ENCODE results near the gene GRID2. TPM values are rescaled to one million over a fixed set of nuclear protein-coding genes. Genes with fewer than 3 reads are reported as not detected.

GRID2 gene
- total RNA-seq, 1 donor from 2014 or later, result 0.17 TPM

DNA sequence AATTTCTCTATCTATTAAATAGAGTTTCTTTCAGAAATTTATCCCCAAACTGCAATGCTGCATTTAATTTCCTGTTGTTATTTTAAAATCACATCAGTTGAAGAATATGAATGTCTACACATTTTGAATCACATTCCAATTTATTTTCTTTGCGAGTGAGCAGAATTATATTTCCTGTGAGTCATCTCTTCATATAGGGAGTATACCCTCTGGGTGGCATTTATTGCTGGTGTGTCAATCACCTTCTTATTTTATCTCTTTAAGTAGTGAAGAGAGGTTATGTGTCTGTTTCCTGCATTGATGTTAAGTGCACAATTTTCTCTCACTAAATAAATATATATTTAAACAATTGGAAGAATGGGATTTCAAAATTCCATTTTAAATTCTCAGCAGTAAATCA is 1013.8 kb downstream of the GRID2 start:
- H3K79me2 ChIP-seq (ENCODE audit: low read depth), result no peaks in the 10 kb centered on the region
- H3K36me3 ChIP-seq, result no peaks in the 10 kb centered on the region
- Mint-ChIP-seq H3K4me3 (no peak overlapping the region), H3K36me3 (no peaks in the 10 kb centered on the region), H3K4me1 (peaks cover 10% of the 10 kb centered on the region), H3K9me3 (no peaks in the 10 kb centered on the region), H3K27me3 (ENCODE audit: insufficient read depth, low read depth) (peaks cover 2% of the 10 kb centered on the region), H3K27ac (no peak overlapping the region)
- no peak overlapping the region for H3K9ac ChIP-seq
- H3K27ac ChIP-seq, result no peak overlapping the region
- H3K9me3 ChIP-seq (ENCODE audit: low read depth), result no peaks in the 10 kb centered on the region
- H3K4me3 ChIP-seq, result no peak overlapping the region
- no peak overlapping the region for H3K4me2 ChIP-seq
- peaks cover 6% of the 10 kb centered on the region for H3F3A ChIP-seq (ENCODE audit: low read depth)
- no peak for DNase-seq (ENCODE audit: low spot score)
- H2AFZ ChIP-seq (replicated peaks), result no peak overlapping the region
- H4K20me1 ChIP-seq (ENCODE audit: low read depth), result no peaks in the 10 kb centered on the region
- TF ChIP-seq EZH2 (IDR thresholded peaks at IDR 0.05) (no peak), EZH2phosphoT487 (IDR thresholded peaks at IDR 0.05) (no peak)
- TF ChIP-seq, protein P1, sequence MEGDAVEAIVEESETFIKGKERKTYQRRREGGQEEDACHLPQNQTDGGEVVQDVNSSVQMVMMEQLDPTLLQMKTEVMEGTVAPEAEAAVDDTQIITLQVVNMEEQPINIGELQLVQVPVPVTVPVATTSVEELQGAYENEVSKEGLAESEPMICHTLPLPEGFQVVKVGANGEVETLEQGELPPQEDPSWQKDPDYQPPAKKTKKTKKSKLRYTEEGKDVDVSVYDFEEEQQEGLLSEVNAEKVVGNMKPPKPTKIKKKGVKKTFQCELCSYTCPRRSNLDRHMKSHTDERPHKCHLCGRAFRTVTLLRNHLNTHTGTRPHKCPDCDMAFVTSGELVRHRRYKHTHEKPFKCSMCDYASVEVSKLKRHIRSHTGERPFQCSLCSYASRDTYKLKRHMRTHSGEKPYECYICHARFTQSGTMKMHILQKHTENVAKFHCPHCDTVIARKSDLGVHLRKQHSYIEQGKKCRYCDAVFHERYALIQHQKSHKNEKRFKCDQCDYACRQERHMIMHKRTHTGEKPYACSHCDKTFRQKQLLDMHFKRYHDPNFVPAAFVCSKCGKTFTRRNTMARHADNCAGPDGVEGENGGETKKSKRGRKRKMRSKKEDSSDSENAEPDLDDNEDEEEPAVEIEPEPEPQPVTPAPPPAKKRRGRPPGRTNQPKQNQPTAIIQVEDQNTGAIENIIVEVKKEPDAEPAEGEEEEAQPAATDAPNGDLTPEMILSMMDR (IDR thresholded peaks at IDR 0.05), result no peak
- H3K27me3 ChIP-seq, result no peaks in the 10 kb centered on the region
- H3K4me1 ChIP-seq, result peaks cover 26% of the 10 kb centered on the region

DNA sequence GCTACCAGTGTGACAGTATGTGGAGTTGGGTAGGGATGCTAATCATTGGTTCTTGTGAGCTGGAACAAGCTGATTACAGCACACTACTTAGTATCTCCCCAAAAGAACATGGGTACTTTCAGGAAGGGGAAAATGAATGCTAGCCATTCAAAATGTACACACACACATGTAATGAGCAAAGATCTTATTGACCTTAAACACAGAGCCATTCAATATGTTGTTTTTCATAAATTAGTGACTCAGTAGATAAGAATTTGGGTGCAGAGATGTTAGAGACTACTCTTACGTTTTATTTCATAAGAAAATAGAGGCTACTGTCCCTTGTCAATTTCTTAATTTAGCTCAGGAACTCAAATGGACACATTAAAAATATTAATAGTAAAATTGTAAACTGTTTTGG is 1015.3 kb downstream of the GRID2 start:
- TF ChIP-seq EZH2 (IDR thresholded peaks at IDR 0.05) (no peak), EZH2phosphoT487 (IDR thresholded peaks at IDR 0.05) (no peak)
- TF ChIP-seq, protein P1 (IDR thresholded peaks at IDR 0.05), result no peak
- Mint-ChIP-seq H3K9me3 (peaks cover 7% of the 10 kb centered on the region), H3K4me3 (no peak overlapping the region), H3K36me3 (no peaks in the 10 kb centered on the region), H3K27me3 (ENCODE audit: insufficient read depth, low read depth) (peaks cover 3% of the 10 kb centered on the region), H3K4me1 (peaks cover 5% of the 10 kb centered on the region), H3K27ac (no peak overlapping the region)
- no peaks in the 10 kb centered on the region for H4K20me1 ChIP-seq (ENCODE audit: low read depth)
- no peaks in the 10 kb centered on the region for H3F3A ChIP-seq (ENCODE audit: low read depth)
- no peaks in the 10 kb centered on the region for H3K36me3 ChIP-seq
- H2AFZ ChIP-seq (replicated peaks), result no peak overlapping the region
- no peaks in the 10 kb centered on the region for H3K9me3 ChIP-seq (ENCODE audit: low read depth)
- DNase-seq (ENCODE audit: low spot score), result no peak
- no peak overlapping the region for H3K27ac ChIP-seq
- no peak overlapping the region for H3K4me3 ChIP-seq
- H3K4me2 ChIP-seq, result no peak overlapping the region
- no peaks in the 10 kb centered on the region for H3K27me3 ChIP-seq
- no peaks in the 10 kb centered on the region for H3K79me2 ChIP-seq (ENCODE audit: low read depth)
- no peak overlapping the region for H3K9ac ChIP-seq
- H3K4me1 ChIP-seq, result peaks cover 13% of the 10 kb centered on the region

DNA sequence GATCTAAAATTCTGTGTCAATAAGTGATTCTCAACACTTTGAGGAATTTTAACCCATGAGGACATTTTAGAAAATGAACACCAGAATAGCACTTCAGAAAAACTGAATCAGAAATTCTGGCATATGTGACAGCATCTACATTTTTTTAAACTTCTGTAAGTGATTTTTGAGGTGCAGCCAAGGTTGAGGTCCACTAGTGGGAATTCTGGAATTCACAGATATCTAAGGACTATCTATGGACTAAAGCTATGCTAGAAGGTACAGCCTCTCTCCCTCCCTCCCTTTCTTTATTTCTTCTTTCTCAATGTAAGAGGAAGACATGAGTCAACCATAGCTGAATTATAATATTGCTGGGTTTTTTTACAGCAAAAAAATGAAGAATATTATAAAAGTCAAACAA is 1016.6 kb downstream of the GRID2 start:
- Mint-ChIP-seq H3K27me3 (ENCODE audit: insufficient read depth, low read depth) (peaks cover 3% of the 10 kb centered on the region), H3K36me3 (no peaks in the 10 kb centered on the region), H3K27ac (no peak overlapping the region), H3K4me1 (peaks cover 5% of the 10 kb centered on the region), H3K9me3 (peaks cover 9% of the 10 kb centered on the region), H3K4me3 (no peak overlapping the region)
- H3K4me3 ChIP-seq, result no peak overlapping the region
- H3K27me3 ChIP-seq, result no peaks in the 10 kb centered on the region
- H3K9ac ChIP-seq, result no peak overlapping the region
- no peak overlapping the region for H2AFZ ChIP-seq (replicated peaks)
- no peaks in the 10 kb centered on the region for H3K9me3 ChIP-seq (ENCODE audit: low read depth)
- H3K79me2 ChIP-seq (ENCODE audit: low read depth), result no peaks in the 10 kb centered on the region
- peaks cover 13% of the 10 kb centered on the region for H3K4me1 ChIP-seq
- no peaks in the 10 kb centered on the region for H3F3A ChIP-seq (ENCODE audit: low read depth)
- TF ChIP-seq, protein P1 (IDR thresholded peaks at IDR 0.05), result no peak
- TF ChIP-seq EZH2 (IDR thresholded peaks at IDR 0.05), result no peak
- TF ChIP-seq EZH2phosphoT487 (IDR thresholded peaks at IDR 0.05), result no peak
- no peaks in the 10 kb centered on the region for H4K20me1 ChIP-seq (ENCODE audit: low read depth)
- no peak for DNase-seq (ENCODE audit: low spot score)
- no peak overlapping the region for H3K27ac ChIP-seq
- no peaks in the 10 kb centered on the region for H3K36me3 ChIP-seq
- no peak overlapping the region for H3K4me2 ChIP-seq
